Psoas muscle (tissue), 8 donors: ENCODE data around the gene KLRF1. TPM values are rescaled to one million over a fixed set of nuclear protein-coding genes. Genes with fewer than 3 reads are reported as not detected.
"Not testable (repeated sequence)": the region's sequence is repeated elsewhere in the genome, so short reads cannot be mapped to it uniquely, and the experiment has no call there.

Experiments
- ATAC-seq, 4 donors: fragments of 200-7000 bp; cut with Tn5 transposase; one replicate each; pipeline ENCODE4 v1.9.1; 2020; ENCODE audit warnings: moderate library complexity in 3 of 4, mild to moderate bottlenecking in 2 of 4
- DNase-seq, 2 donors: peaks; one replicate each; pipeline ENCODE4 v3.0.0-alpha.2; 2020
- H3K27ac ChIP-seq: fragments of 200-600 bp; one replicate; pipeline ENCODE4 v1.8.0; 2022
- H3K27me3 ChIP-seq, 3 donors: fragments of 200-600 bp in 1 of 3; one replicate each; pipeline versions ENCODE4 v1.6.1 to v1.8.0; 2013 to 2022; ENCODE audit warnings: low read length in 2 of 3, mild to moderate bottlenecking in 2 of 3, moderate library complexity in 1 of 3; ENCODE audit not compliant: insufficient read depth in 3 of 3
- H3K36me3 ChIP-seq, 2 donors: fragments of 200-600 bp in 1 of 2; one replicate each; pipeline versions ENCODE4 v1.6.1 to v1.8.0; 2013 to 2022; ENCODE audit warnings: low read depth in 1 of 2, mild to moderate bottlenecking in 1 of 2, moderate library complexity in 1 of 2; ENCODE audit not compliant: insufficient read depth in 1 of 2
- H3K4me1 ChIP-seq: fragments of 200-600 bp; one replicate; pipeline ENCODE4 v1.8.0; 2022
- H3K4me3 ChIP-seq: fragments of 200-600 bp; one replicate; pipeline ENCODE4 v1.8.0; 2022; ENCODE audit warnings: mild to moderate bottlenecking
- H3K9me3 ChIP-seq: fragments of 200-600 bp; one replicate; pipeline ENCODE4 v1.8.0; 2022
- CTCF ChIP-seq: fragments of 200-600 bp; IDR thresholded peaks from one replicate; pipeline ENCODE4 v1.8.0; 2022; ENCODE audit warnings: antibody characterized with exemption
- WGBS, 3 donors: extraction: QIAGEN DNeasy Blood & Tissue Kit; methylation state at CpG; one replicate each; pipeline versions ENCODE4 v1.1.6 to v1.1.7; 2013; 5-methylcytosine and 5-hydroxymethylcytosine counted together
- intact Hi-C, 2 donors: fragments of 100-400 bp; cut with DNase I; formaldehyde crosslinking; loops; one replicate each; pipeline versions ENCODE4 v1.11.0 to v1.14.2; 2022
- polyA plus RNA-seq, 3 donors: library from polyadenylated mRNA; stranded (reverse); fragments of 200-250 nt; gene quantifications; one replicate each; pipeline ENCODE4 v1.2.3, GENCODE V29; 2013
- total RNA-seq, 4 donors: library from RNA; stranded (reverse); fragmentation: NEBNext Ultra II Directional in 2 of 4; extraction: Animal tissue kit (Norgen Biotek cat#: 25700) in 2 of 4; gene quantifications; one replicate each; pipeline versions ENCODE4 v1.2.1 to v1.2.4, GENCODE V29; 2021 to 2023
- donor health status: healthy with polysubstance abuse.
- donor health status: DM: no; HTN: no; CAD: no; lungs with moderate emphysema.
- donor health status: Bipolar disorder and iron deficiency.
- donor health status: healthy.
- donor health status: DM: yes; HTN: yes; CAD: no.
- donor health status: DM: no; HTN: no; CAD: no.
- donor health status: DM: no; HTN: no; CAD: no.
- donor health status: DM: yes; HTN: yes; CAD: no.

The KLRF1 gene
- total and polyA plus RNA-seq, 7 donors = 0.09 to 0.49 (median 0.14) TPM; not detected in 3

- ATAC-seq = peak in 3 of 4 donors; percentile 27 to 66 (median 39)
- peaks cover 13% of the 10 kb centered on the region for H3K4me1 ChIP-seq
- no peak for DNase-seq
- no peaks in the 10 kb centered on the region for H3K9me3 ChIP-seq
- no peak overlapping the region for H3K4me3 ChIP-seq
- intact Hi-C loops = no loop called here
- H3K36me3 ChIP-seq = no peaks in the 10 kb centered on the region
- WGBS, 3 donors = 46 to 54% (median 47%) methylated on average over 11 of the region's 11 CpGs
- TF ChIP-seq CTCF = no peak
- peak overlapping the region; percentile 86 for H3K27ac ChIP-seq
- H3K27me3 ChIP-seq = no peaks in the 10 kb centered on the region
Measured at GRCh38 chr12:9872742-9873141, 45.5 kb downstream of the KLRF1 start.

DNA sequence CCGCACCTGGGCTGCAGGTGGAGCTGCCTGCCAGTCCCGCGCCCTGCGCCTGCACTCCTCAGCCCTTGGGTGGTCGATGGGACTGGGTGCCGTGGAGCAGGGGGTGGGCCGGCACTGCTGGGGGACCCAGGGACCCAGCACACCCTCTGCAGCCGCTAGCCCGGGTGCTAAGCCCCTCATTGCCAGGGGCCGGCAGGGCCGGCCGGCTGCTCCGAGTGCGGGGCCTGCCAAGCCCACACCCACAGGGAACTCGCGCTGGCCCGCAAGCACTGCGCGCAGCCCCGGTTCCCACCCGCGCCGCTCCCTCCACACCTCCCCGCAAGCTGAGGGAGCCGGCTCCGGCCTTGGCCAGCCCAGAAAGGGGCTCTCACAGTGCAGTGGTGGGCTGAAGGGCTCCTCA is 48.8 kb downstream of the KLRF1 start:
- intact Hi-C loops, H3K4me1 ChIP-seq, H3K36me3 ChIP-seq, H3K27me3 ChIP-seq, ATAC-seq, H3K4me3 ChIP-seq, H3K27ac ChIP-seq, H3K9me3 ChIP-seq, DNase-seq: not testable (repeated sequence)
- WGBS, 3 donors = 93 to 97% (median 96%) methylated on average over 25 to 26 of the region's 26 CpGs

DNA sequence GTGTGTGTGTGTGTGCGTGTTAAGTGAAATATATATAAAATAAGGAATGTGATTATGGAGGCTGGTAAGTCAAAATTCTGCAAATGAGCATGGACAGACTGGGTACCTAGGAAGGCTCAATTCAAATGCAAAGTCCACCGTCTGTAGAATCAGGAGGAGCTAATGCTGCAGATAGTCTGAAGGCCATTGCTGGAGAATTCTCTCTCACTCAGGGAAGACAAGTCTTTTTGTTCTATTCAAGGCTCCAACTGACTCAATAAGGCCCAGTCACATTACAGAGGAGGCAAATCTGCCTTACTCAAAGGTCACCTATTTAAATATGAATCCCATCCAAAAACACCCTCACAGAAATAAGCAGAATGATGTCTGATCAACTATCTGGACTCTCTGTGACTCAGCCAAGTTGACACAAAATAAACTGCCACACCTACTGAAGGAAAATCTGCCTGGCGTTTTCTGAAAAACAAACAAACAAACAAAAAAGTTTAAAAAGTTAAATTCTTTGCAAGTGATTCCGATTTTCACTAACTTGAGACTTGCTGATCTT is 53.3 kb downstream of the KLRF1 start:
- no peak for TF ChIP-seq CTCF
- no peaks in the 10 kb centered on the region for H3K9me3 ChIP-seq
- no peak overlapping the region for H3K27ac ChIP-seq
- no peaks in the 10 kb centered on the region for H3K4me1 ChIP-seq
- DNase-seq = no peak
- no peaks in the 10 kb centered on the region for H3K36me3 ChIP-seq
- H3K27me3 ChIP-seq = no peaks in the 10 kb centered on the region
- no peak for ATAC-seq
- H3K4me3 ChIP-seq = no peak overlapping the region
- intact Hi-C loops = no loop called here
- 82 to 86% (median 82%) methylated on average over 4 of the region's 4 CpGs for WGBS, 3 donors

DNA sequence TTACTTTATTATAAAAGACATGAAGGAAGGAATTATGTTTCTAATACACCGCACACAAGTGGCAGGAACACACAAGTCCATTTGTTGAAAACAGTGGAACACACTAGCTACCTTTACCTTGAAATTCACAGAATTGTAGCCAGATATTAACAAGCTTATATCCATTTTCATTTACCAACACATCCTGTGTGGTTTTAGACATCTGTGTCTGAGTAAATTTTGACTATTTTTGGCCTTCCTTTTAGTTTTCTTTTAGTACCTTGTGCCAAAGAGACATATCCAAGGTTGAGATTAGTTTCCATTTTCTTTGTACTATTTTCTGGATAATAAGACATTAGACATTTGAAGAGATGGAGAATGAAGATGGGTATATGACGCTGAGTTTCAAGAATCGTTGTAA is 54.0 kb downstream of the KLRF1 start, which contains the start of gene KLRF2:
Gene KLRF2 (plus strand): TSS at position 244 of the 400 bp plus-strand sequence. CDS start 107 bp downstream, at position 351.
- Histone ChIP-seq H3K36me3 (no peaks in the 10 kb centered on the region), H3K27ac (no peak within 1 kb of the TSS), H3K27me3 (no peaks in the 10 kb centered on the region), H3K9me3 (no peaks in the 10 kb centered on the region), H3K4me1 (no peaks in the 10 kb centered on the region), H3K4me3 (no peak within 1 kb of the TSS)
- 96 to 98% (median 97%) methylated on average over 3 of the region's 3 CpGs for WGBS, 3 donors
- intact Hi-C loops = no loop called here
- DNase-seq (no peak), ATAC-seq (no peak)
- TF ChIP-seq CTCF = no peak

- no peak for ATAC-seq
- Histone ChIP-seq H3K9me3 (no peaks in the 10 kb centered on the region), H3K27ac (no peak overlapping the region), H3K4me1 (no peaks in the 10 kb centered on the region), H3K36me3 (no peaks in the 10 kb centered on the region), H3K4me3 (no peak overlapping the region), H3K27me3 (no peaks in the 10 kb centered on the region)
- 91 to 94% (median 92%) methylated on average over 5 of the region's 5 CpGs for WGBS, 3 donors
- intact Hi-C loops = no loop called here
- TF ChIP-seq CTCF = no peak
- DNase-seq = no peak
Measured at GRCh38 chr12:9881988-9882387, 54.7 kb downstream of the KLRF1 start.
